ENCODE data around the gene GYG1.

The GYG1 gene

GRCh38 chr3:148990236-148990635 lies 1.1 kb upstream of the GYG1 start:
- no peak for DNase-seq

GRCh38 chr3:148992027-148992634 lies 791 bp downstream of the GYG1 start:
- DNase-seq = peak; percentile 23

- DNase-seq = no peak
These were observed 1.4 kb downstream of the GYG1 start for GRCh38 chr3:148992635-148993255.

- no peak for DNase-seq
These were observed 6.3 kb downstream of the GYG1 start for GRCh38 chr3:148997623-148998022.

- DNase-seq = no peak
These were observed 7.0 kb downstream of the GYG1 start for GRCh38 chr3:148998297-148998696.

GRCh38 chr3:148998715-148999423 lies 7.5 kb downstream of the GYG1 start:
- DNase-seq = no peak

GRCh38 chr3:148999806-149000205 lies 8.5 kb downstream of the GYG1 start:
- no peak for DNase-seq

GRCh38 chr3:149000206-149000745 lies 8.9 kb downstream of the GYG1 start:
- DNase-seq = no peak

GRCh38 chr3:149001727-149002126 lies 10.4 kb downstream of the GYG1 start:
- DNase-seq = no peak

- no peak for DNase-seq
These were observed 12.4 kb downstream of the GYG1 start for GRCh38 chr3:149003653-149004305.

GRCh38 chr3:149004622-149005021 lies 13.3 kb downstream of the GYG1 start:
- DNase-seq = no peak

- DNase-seq = no peak
These were observed 14.1 kb downstream of the GYG1 start for GRCh38 chr3:149005416-149005815.

- DNase-seq = no peak
These were observed 16.4 kb downstream of the GYG1 start for GRCh38 chr3:149007567-149008257.

- DNase-seq = peak; percentile 22
These were observed 18.4 kb downstream of the GYG1 start for GRCh38 chr3:149009732-149010131.

- no peak for DNase-seq
These were observed 19.2 kb downstream of the GYG1 start for GRCh38 chr3:149010504-149010951.

GRCh38 chr3:149010966-149011365 lies 19.6 kb downstream of the GYG1 start:
- no peak for DNase-seq

GRCh38 chr3:149011676-149012075 lies 20.3 kb downstream of the GYG1 start:
- no peak for DNase-seq

GRCh38 chr3:149013726-149014125 lies 22.4 kb downstream of the GYG1 start:
- no peak for DNase-seq

- no peak for DNase-seq
These were observed 24.1 kb downstream of the GYG1 start for GRCh38 chr3:149015393-149015792.

- no peak for DNase-seq
These were observed 24.9 kb downstream of the GYG1 start for GRCh38 chr3:149016242-149016641.

- no peak for DNase-seq
These were observed 25.6 kb downstream of the GYG1 start for GRCh38 chr3:149016669-149017541.

- no peak for DNase-seq
These were observed 26.9 kb downstream of the GYG1 start for GRCh38 chr3:149018247-149018646.
